Type B pancreatic cell (in vitro differentiated cells): Measurements from ENCODE around the gene TRPV6. TPM values are rescaled to one million over a fixed set of nuclear protein-coding genes. Genes with fewer than 3 reads are reported as not detected.

Experiments
- DNase-seq: peaks from one replicate; pipeline ENCODE4 v3.0.0; 2021; ENCODE audit warnings: mixed read lengths; ENCODE audit not compliant: unreplicated experiment; ENCODE audit errors: extremely low spot score
- H3K27ac Mint-ChIP-seq: 2 replicates; pipeline ENCODE4 v1.8.0; 2021; ENCODE audit warnings: mild to moderate bottlenecking, mixed read lengths
- H3K27me3 Mint-ChIP-seq: 2 replicates; pipeline ENCODE4 v1.8.0; 2021; ENCODE audit warnings: mixed read lengths
- H3K36me3 Mint-ChIP-seq: 2 replicates; pipeline ENCODE4 v1.8.0; 2021; ENCODE audit warnings: mixed read lengths
- H3K4me1 Mint-ChIP-seq: one replicate; pipeline ENCODE4 v1.8.0; 2021; ENCODE audit warnings: mixed read lengths; ENCODE audit not compliant: unreplicated experiment
- H3K4me3 Mint-ChIP-seq: 2 replicates; pipeline ENCODE4 v1.8.0; 2021; ENCODE audit warnings: mild to moderate bottlenecking, mixed read lengths
- H3K9me3 Mint-ChIP-seq: 2 replicates; pipeline ENCODE4 v1.8.0; 2021; ENCODE audit warnings: mixed read lengths
- long read RNA-seq: library from polyadenylated mRNA; unstranded; transcript quantifications from one replicate; pipeline ENCODE4 v2.0.0, GENCODE V29; 2020
- total RNA-seq: library from RNA; stranded (reverse); gene quantifications from 2 replicates; pipeline ENCODE4 v1.2.1, GENCODE V29; 2021; ENCODE audit warnings: low replicate concordance
- TF ChIP-seq, protein P1 (sequence below): fragments of 200-600 bp; sonication (generic); conservative IDR thresholded peaks from 2 replicates; pipeline ENCODE4 v1.5.0; 2021; ENCODE audit warnings: antibody characterized with exemption, mild to moderate bottlenecking

TRPV6 gene
- total RNA-seq, result 5.4 and 8.1 TPM in 2 replicates
- long read RNA-seq, result 0 reads

DNA sequence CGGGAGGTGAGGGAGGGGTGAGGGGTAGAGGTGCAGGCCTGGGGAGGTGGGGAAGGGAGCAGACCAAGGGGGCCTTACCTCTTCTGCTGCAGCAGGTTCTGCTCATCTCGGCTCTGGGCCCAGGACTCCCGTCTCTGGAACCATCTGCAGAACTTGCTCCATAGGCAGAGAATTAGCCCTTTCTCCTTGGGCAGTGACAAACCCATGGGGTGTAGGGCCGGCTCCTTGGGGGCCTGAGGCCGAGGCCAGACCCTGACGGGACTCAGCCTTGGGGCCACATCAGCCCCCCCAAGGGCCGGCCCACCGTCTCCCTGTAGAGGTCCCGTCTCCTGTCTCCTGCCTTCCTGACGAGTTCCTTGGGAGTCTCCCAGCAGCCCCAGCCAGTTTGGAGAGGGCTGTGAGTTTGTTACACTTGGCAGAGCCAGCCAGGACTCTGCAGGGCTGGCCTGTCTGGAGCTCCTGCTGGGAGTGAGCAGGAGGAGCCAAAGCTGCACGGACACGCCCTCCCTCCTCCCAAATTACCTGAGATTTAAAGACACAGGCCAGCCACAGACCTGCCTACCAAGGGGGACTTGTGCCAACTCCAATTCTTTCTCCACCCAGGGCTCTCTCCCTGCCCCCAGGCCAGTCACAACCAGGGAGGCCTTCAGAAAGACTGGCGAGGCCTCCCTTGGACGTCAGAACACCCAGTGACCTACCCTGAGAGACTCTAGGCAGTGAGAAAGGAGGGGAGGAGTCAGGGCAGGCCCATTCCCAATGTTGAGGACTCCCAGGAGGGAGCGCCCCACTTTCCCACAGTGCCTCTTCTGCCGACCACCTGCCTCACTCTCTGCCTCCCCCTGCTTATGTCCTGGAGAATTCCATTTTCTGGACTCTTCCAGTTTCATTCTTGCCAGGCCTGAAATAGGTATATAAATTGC lies at the start of gene TRPV6:
Gene TRPV6 (minus strand): TSS at position 435 of the 920 bp plus-strand sequence.
- TF ChIP-seq, protein P1, sequence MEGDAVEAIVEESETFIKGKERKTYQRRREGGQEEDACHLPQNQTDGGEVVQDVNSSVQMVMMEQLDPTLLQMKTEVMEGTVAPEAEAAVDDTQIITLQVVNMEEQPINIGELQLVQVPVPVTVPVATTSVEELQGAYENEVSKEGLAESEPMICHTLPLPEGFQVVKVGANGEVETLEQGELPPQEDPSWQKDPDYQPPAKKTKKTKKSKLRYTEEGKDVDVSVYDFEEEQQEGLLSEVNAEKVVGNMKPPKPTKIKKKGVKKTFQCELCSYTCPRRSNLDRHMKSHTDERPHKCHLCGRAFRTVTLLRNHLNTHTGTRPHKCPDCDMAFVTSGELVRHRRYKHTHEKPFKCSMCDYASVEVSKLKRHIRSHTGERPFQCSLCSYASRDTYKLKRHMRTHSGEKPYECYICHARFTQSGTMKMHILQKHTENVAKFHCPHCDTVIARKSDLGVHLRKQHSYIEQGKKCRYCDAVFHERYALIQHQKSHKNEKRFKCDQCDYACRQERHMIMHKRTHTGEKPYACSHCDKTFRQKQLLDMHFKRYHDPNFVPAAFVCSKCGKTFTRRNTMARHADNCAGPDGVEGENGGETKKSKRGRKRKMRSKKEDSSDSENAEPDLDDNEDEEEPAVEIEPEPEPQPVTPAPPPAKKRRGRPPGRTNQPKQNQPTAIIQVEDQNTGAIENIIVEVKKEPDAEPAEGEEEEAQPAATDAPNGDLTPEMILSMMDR, result no peak
- Mint-ChIP-seq H3K27me3 (no peaks in the 10 kb centered on the region), H3K4me3 (peak within 1 kb of the TSS; percentile 77), H3K27ac (peak within 1 kb of the TSS; percentile 50), H3K36me3 (no peaks in the 10 kb centered on the region), H3K9me3 (no peaks in the 10 kb centered on the region), H3K4me1 (peaks cover 8% of the 10 kb centered on the region)
- DNase-seq, result no peak

DNA sequence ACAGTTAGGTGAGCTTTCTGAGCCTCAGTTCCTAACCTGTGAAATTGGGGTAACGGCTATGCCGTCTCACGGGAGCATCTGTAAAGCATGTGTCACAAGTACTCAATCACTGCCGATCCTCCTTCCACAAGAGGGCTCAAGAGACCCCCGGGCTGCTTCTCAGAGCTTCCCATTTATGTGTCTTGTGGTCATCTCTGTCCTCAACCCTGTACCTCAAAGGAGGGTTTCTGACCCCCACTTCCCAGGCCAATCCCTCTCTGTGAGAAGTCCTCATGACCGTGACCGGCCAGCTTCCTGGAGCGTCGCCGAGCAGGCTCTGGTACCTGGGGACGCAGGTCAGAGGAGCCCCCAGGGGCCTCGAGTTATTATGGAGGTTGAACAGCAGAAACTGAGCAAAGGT lies 48.5 kb upstream of the TRPV6 start:
- Mint-ChIP-seq H3K4me1 (no peaks in the 10 kb centered on the region), H3K27me3 (peaks cover 12% of the 10 kb centered on the region), H3K27ac (no peak overlapping the region), H3K4me3 (no peak overlapping the region), H3K36me3 (no peaks in the 10 kb centered on the region), H3K9me3 (no peaks in the 10 kb centered on the region)
- DNase-seq, result no peak
- TF ChIP-seq, protein P1, result no peak

DNA sequence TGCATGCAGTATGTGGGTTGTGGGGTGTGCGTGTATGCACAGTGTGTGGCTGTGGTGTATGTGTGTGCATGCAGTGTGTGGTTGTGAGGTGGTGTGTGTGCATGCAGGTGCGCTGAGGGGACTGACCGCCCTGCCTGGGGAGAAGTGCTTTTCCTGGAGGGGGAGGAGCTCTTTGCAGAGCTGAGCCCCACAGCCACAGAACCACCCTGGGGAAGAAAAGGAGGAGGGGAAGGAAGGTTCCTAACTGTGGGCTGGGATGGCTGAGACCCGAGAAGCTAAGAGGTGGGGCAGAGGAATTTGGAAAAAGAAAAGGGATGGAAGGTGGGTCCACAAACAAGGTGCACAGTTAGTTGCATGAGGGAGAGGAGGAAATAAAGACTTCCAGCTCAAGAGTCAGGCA lies 48.1 kb upstream of the TRPV6 start, which contains the start of gene TRPV5:
Gene TRPV5 (minus strand): TSS at position 123 of the 400 bp plus-strand sequence. CDS start 287 bp downstream, outside the sequence.
- H3K4me1 Mint-ChIP-seq, result no peaks in the 10 kb centered on the region
- H3K27ac Mint-ChIP-seq, result no peak within 1 kb of the TSS
- TF ChIP-seq, protein P1, result no peak
- H3K4me3 Mint-ChIP-seq, result no peak within 1 kb of the TSS
- H3K36me3 Mint-ChIP-seq, result no peaks in the 10 kb centered on the region
- no peak for DNase-seq
- peaks cover 9% of the 10 kb centered on the region for H3K27me3 Mint-ChIP-seq
- no peaks in the 10 kb centered on the region for H3K9me3 Mint-ChIP-seq

DNA sequence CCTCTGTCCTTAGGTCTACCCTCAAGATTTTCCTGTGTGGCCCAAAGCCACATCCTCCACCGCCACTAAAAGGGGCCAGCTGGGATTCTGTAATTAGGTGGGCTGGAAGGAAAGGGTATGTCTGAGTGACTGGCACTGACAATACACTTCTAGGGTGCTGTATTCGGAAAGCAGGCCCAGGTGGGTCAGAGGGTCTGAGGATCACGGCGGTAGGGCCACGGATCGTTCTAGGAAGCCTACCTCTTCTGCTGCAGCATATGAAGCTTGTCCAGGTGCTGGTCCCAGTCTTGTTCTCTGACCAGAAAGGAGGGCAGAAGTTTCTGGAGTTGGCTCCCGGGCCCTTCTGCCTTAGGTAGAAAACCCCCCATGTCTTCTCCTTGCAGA lies 47.5 kb upstream of the TRPV6 start:
- H3K4me1 Mint-ChIP-seq, result no peaks in the 10 kb centered on the region
- peaks cover 8% of the 10 kb centered on the region for H3K27me3 Mint-ChIP-seq
- TF ChIP-seq, protein P1, result no peak
- H3K4me3 Mint-ChIP-seq, result no peak overlapping the region
- H3K9me3 Mint-ChIP-seq, result no peaks in the 10 kb centered on the region
- no peak for DNase-seq
- H3K36me3 Mint-ChIP-seq, result no peaks in the 10 kb centered on the region
- H3K27ac Mint-ChIP-seq, result no peak overlapping the region

DNA sequence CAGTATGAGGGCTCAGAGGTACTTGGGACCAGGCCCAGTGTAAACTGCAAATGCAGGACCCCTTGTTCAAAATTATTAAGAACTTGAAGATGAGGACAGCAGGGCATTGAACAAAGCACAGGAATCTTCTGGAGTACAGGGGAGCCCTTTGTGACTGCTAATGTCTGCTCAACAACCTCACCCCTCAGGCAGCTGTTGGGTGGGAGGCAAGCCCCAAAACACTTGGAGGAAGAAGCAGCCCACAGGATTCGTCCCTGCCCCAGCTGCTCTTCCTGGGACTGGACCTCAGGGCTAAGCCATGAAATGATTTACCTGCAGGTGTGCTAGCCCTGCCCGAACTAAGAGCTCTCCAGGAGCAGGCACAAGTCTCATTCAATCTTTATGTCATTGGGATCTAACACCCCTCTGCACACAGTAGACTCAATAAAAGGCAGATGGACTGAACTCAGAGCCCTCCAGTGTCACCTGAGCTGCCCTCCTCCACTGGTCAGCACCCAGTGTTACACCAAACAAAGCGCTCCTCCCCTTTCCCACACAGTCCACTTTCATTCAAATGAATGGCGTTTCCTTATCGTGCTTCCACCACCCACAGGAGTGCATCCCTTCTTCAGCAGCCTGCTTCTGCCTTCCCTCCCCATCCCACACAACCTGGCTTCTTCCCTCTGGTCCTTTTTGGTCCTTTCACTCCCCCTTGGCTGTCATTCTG lies 47.0 kb upstream of the TRPV6 start:
- peaks cover 8% of the 10 kb centered on the region for H3K27me3 Mint-ChIP-seq
- TF ChIP-seq, protein P1, result no peak
- no peak overlapping the region for H3K27ac Mint-ChIP-seq
- H3K4me1 Mint-ChIP-seq, result no peaks in the 10 kb centered on the region
- no peak for DNase-seq
- no peaks in the 10 kb centered on the region for H3K36me3 Mint-ChIP-seq
- H3K4me3 Mint-ChIP-seq, result no peak overlapping the region
- H3K9me3 Mint-ChIP-seq, result no peaks in the 10 kb centered on the region
